Endothelial cell of umbilical vein (primary cell): Measurements from ENCODE around the gene SHC1.
A peak's percentile ranks its signal among the peaks of the same experiment; 100 is the strongest.

Experiments used
- CTCF ChIP-seq, 2 donors: IDR thresholded peaks; 1 replicate in 1 of 2; 2 replicates in 1 of 2; pipeline ENCODE4 v1.5.1; 2011; ENCODE audit warnings: low read length in 2 of 2, mild to moderate bottlenecking in 2 of 2, moderate library complexity in 2 of 2, control low read depth in 1 of 2, inconsistent platforms in 1 of 2, low read depth in 1 of 2; ENCODE audit not compliant: insufficient read depth in 1 of 2; ENCODE audit errors: extremely low read depth in 1 of 2
- EZH2 ChIP-seq: IDR thresholded peaks from 2 replicates; pipeline ENCODE4 v1.6.1; 2012; ENCODE audit warnings: borderline replicate concordance, low read depth, mild to moderate bottlenecking, moderate library complexity, low read length, inconsistent platforms; ENCODE audit not compliant: severe bottlenecking
- GATA2 ChIP-seq: IDR thresholded peaks from 2 replicates; pipeline ENCODE4 v1.7.0; 2011; ENCODE audit warnings: low read depth, mild to moderate bottlenecking, moderate library complexity, mixed read lengths, low read length; ENCODE audit not compliant: insufficient read length, insufficient read depth
- JUN ChIP-seq: IDR thresholded peaks from 2 replicates; pipeline ENCODE4 v1.6.1; 2011; ENCODE audit warnings: borderline replicate concordance, low read depth; ENCODE audit not compliant: insufficient read length, insufficient read depth
- MAX ChIP-seq: IDR thresholded peaks from 2 replicates; pipeline ENCODE4 v1.6.1; 2011; ENCODE audit not compliant: insufficient read depth, insufficient read length
- MYC ChIP-seq: IDR thresholded peaks from one replicate; pipeline ENCODE4 v1.6.1; 2011; ENCODE audit warnings: mild to moderate bottlenecking, low read depth, low read length
- POLR2A ChIP-seq: IDR thresholded peaks from 2 replicates; pipeline ENCODE4 v1.6.1; 2012; ENCODE audit warnings: low read depth, mild to moderate bottlenecking, control low read depth, low read length
- POLR2AphosphoS5 ChIP-seq: IDR thresholded peaks from 2 replicates; pipeline ENCODE4 v1.6.1; 2012; ENCODE audit warnings: low read depth, mild to moderate bottlenecking, control low read depth, low read length, moderate library complexity; ENCODE audit not compliant: insufficient read depth

- TF ChIP-seq EZH2, result no peak
- TF ChIP-seq CTCF (IDR thresholded peaks at IDR 0.05; ENCODE audit: extremely low read depth in 1 of 2, insufficient read depth in 1 of 2, low read depth in 1 of 2, low read length in 2 of 2), result no peak
- TF ChIP-seq POLR2AphosphoS5, result no peak
- peak; percentile 81 for TF ChIP-seq POLR2A
- TF ChIP-seq JUN, result peak; percentile 48
- no peak for TF ChIP-seq MAX
- no peak for TF ChIP-seq MYC
- peak; percentile 22 for TF ChIP-seq GATA2
These were observed 2.2 kb upstream of the SHC1 start for GRCh38 chr1:154972517-154973343.
